ENCODE results near the gene PDZD7. TPM values are rescaled to one million over a fixed set of nuclear protein-coding genes. Genes with fewer than 3 reads are reported as not detected.

The PDZD7 gene
- total RNA-seq, 1 donor from 2014 or later = 0.53 TPM

DNA sequence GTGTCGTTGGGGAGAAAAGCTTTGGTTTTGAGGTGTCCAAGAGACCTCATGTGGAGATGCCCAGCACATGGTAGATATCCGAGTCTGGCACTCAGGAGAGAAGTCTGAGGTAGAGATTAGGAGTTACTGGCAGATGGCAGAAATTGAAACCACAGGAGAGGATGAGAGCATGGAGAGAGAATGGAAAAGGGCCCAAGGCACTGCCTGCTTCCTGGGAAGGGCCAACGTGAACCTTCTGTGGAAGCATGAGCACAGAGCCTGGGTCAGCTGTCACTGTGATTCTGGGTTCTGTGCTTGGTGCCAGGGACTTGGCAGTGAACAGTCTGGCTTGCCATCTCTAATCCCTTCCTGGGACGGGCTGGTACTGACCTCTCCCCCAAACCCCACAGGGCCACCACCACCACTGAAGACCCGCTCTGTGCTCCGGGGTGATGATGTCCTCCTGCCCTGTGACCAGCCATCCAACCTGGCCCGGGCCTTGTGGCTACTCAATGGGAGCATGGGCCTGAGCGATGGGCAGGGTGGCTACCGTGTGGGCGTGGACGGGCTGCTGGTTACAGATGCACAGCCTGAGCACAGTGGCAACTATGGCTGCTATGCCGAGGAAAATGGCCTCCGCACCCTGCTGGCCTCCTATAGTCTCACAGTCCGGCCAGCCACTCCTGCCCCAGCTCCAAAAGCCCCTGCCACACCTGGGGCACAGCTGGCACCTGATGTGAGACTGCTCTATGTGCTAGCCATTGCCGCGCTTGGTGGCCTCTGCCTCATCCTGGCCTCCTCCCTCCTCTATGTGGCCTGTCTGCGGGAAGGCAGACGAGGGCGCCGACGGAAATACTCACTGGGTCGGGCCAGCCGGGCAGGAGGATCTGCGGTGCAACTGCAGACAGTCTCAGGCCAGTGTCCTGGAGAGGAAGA, 47.8 kb downstream of the PDZD7 start:
- H3K9me3 ChIP-seq = no peaks in the 10 kb centered on the region
- peaks cover 9 to 10% of the 10 kb centered on the region in 2 donors for H3K4me1 ChIP-seq
- H3K27me3 ChIP-seq = no peaks in the 10 kb centered on the region
- intact Hi-C loops (cut with DNase I) = no loop called here
- TF ChIP-seq, protein P1, sequence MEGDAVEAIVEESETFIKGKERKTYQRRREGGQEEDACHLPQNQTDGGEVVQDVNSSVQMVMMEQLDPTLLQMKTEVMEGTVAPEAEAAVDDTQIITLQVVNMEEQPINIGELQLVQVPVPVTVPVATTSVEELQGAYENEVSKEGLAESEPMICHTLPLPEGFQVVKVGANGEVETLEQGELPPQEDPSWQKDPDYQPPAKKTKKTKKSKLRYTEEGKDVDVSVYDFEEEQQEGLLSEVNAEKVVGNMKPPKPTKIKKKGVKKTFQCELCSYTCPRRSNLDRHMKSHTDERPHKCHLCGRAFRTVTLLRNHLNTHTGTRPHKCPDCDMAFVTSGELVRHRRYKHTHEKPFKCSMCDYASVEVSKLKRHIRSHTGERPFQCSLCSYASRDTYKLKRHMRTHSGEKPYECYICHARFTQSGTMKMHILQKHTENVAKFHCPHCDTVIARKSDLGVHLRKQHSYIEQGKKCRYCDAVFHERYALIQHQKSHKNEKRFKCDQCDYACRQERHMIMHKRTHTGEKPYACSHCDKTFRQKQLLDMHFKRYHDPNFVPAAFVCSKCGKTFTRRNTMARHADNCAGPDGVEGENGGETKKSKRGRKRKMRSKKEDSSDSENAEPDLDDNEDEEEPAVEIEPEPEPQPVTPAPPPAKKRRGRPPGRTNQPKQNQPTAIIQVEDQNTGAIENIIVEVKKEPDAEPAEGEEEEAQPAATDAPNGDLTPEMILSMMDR (IDR thresholded peaks at IDR 0.05) = no peak
- H3K27ac ChIP-seq = no peak overlapping the region
- peaks cover 37 to 47% of the 10 kb centered on the region in 2 donors for H3K36me3 ChIP-seq
- peak in 1 of 2 donors; percentile 58 for DNase-seq (ENCODE audit: low spot score in 2 of 2)
- H3K4me3 ChIP-seq = no peak overlapping the region

DNA sequence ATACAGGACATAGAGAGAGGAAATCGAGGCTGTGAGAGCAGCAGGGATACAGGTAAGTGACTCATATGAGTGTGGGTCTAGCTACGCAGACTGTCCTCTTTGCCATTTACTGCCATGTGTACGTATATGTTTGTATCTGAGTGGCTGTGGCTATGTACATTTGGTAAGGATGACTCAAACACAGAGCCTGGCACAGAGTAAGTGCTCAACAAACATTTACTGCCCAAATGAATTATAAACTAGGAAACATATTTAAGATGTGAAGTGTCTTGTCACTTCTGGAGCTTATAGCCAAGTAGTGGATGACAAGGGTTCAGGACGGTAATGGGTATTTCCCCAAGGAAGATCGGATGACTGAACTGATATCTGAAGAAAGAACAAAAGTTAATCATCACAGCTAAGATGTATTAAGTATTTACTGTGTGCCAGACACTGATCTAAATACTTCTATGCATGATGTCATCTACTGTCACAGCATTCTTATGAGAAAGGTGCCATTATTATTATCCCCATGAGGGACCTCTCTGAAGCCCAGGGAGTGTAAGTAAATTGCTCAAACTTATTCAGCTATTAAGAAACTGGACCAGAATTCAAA, 49.7 kb downstream of the PDZD7 start:
- Histone ChIP-seq H3K27ac (no peak overlapping the region), H3K4me1 (no peaks in the 10 kb centered on the region), H3K4me3 (no peak overlapping the region), H3K36me3 (peaks cover 37 to 50% of the 10 kb centered on the region in 2 donors), H3K27me3 (no peaks in the 10 kb centered on the region), H3K9me3 (no peaks in the 10 kb centered on the region)
- intact Hi-C loops (cut with DNase I) = no loop called here
- TF ChIP-seq, protein P1 (IDR thresholded peaks at IDR 0.05) = no peak
- DNase-seq (ENCODE audit: low spot score in 2 of 2) = no peak

DNA sequence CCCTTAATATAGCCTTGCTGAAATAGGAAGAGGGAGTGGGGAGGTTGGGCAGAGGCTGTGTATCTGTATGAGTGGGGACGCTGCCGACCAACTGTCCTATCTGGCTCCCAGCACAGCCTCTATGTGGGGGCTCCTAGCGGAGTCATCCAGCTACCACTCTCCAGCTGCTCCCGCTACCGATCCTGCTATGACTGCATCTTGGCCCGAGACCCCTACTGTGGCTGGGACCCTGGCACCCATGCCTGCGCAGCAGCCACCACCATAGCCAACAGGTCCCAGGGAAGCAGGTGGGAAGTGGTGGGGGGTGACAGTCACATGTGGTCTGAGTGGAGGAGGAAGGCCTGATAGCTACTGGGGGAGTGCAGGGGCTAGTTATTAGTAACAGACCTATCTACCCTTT, 50.2 kb downstream of the PDZD7 start:
- H3K9me3 ChIP-seq = no peaks in the 10 kb centered on the region
- no peak overlapping the region for H3K27ac ChIP-seq
- no peak overlapping the region for H3K4me3 ChIP-seq
- TF ChIP-seq, protein P1 (IDR thresholded peaks at IDR 0.05) = no peak
- peak in 1 of 2 donors; percentile 40 for DNase-seq (ENCODE audit: low spot score in 2 of 2)
- peaks cover 37 to 50% of the 10 kb centered on the region in 2 donors for H3K36me3 ChIP-seq
- intact Hi-C loops (cut with DNase I) = no loop called here
- H3K4me1 ChIP-seq = no peaks in the 10 kb centered on the region
- H3K27me3 ChIP-seq = no peaks in the 10 kb centered on the region

DNA sequence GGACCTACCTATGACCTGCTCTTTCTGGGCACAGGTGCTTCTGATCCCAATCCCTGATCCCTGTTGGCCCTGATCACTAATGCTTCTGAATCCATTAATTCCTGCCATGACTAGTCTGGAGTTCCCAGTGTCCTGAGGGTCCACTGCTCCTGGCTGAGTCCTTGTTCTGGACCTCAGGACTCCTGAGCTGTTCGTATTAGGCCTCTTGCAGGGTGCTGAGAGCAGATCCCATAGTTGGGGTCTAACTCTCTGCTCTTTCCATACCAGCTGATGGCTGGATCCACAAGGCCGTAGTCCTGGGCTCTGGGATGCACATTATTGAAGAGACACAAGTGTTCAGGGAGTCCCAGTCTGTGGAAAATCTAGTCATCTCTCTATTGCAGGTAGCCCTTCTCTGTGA, 50.6 kb downstream of the PDZD7 start:
- DNase-seq (ENCODE audit: low spot score in 2 of 2) = peak in 1 of 2 donors; percentile 31
- H3K36me3 ChIP-seq = peaks cover 37 to 50% of the 10 kb centered on the region in 2 donors

DNA sequence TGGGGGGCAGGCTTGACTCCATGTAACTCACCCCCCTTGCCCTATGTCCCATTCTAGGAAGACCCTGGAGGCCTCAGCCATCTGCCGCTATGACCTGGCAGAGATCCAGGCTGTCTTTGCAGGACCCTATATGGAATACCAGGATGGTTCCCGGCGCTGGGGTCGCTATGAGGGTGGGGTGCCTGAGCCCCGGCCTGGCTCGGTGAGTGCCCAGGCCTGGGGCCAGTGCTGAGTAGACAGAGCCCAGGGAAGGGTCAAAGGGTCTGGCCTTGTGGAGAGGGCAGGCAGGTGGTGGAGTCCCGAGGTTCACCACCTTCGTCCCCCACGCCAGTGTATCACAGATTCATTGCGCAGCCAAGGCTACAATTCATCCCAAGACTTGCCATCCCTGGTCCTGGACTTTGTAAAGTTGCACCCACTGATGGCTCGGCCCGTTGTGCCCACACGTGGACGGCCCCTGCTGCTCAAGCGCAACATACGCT, 51.1 kb downstream of the PDZD7 start:
- H3K27ac ChIP-seq = no peak overlapping the region
- H3K9me3 ChIP-seq = no peaks in the 10 kb centered on the region
- no peaks in the 10 kb centered on the region for H3K27me3 ChIP-seq
- peaks cover 37 to 50% of the 10 kb centered on the region in 2 donors for H3K36me3 ChIP-seq
- peak in 1 of 2 donors; percentile 56 for DNase-seq (ENCODE audit: low spot score in 2 of 2)
- intact Hi-C loops (cut with DNase I) = no loop called here
- no peak overlapping the region for H3K4me3 ChIP-seq
- TF ChIP-seq, protein P1 (IDR thresholded peaks at IDR 0.05) = no peak
- no peaks in the 10 kb centered on the region for H3K4me1 ChIP-seq

More for the DNA sequence above, 50.6 kb downstream of the PDZD7 start:
- Histone ChIP-seq H3K4me1 (no peaks in the 10 kb centered on the region), H3K9me3 (no peaks in the 10 kb centered on the region), H3K27me3 (no peaks in the 10 kb centered on the region), H3K27ac (no peak overlapping the region), H3K4me3 (no peak overlapping the region)
- TF ChIP-seq, protein P1 (IDR thresholded peaks at IDR 0.05) = no peak
- intact Hi-C loops (cut with DNase I) = no loop called here

Data from ascending aorta (tissue), 2 donors.